HCT116 (cell line): Measurements from ENCODE around the gene GABPA.

Experiments
- CEBPB ChIP-seq: IDR thresholded peaks from 2 replicates; pipeline ENCODE4 v1.6.1; 2012; ENCODE audit warnings: low read depth
- EGR1 ChIP-seq: IDR thresholded peaks from 2 replicates; pipeline ENCODE4 v1.6.1; 2012; ENCODE audit warnings: low read depth
- EZH2 ChIP-seq: fragments of 200-600 bp; sonication (generic); IDR thresholded peaks from 2 replicates; pipeline ENCODE4 v1.6.1; 2017; ENCODE audit warnings: antibody characterized with exemption, mixed run types
- POLR2A ChIP-seq: IDR thresholded peaks from 2 replicates; pipeline ENCODE4 v1.7.0; 2011; ENCODE audit warnings: borderline replicate concordance; ENCODE audit not compliant: insufficient read depth, insufficient read length; ENCODE audit errors: extremely low read depth
- POLR2AphosphoS5 ChIP-seq: IDR thresholded peaks from 2 replicates; pipeline ENCODE4 v1.6.1; 2011; ENCODE audit warnings: mild to moderate bottlenecking, low read depth, low read length, moderate library complexity
- SIN3A ChIP-seq: IDR thresholded peaks from 2 replicates; pipeline ENCODE4 v1.6.1; 2012; ENCODE audit warnings: low read depth
- SP1 ChIP-seq: IDR thresholded peaks from 2 replicates; pipeline ENCODE4 v1.6.1; 2012; ENCODE audit warnings: low read depth
- ZFX ChIP-seq: fragments of 450-650 bp; IDR thresholded peaks from 2 replicates; pipeline ENCODE4 v1.6.1; 2017
- ZNF274 ChIP-seq: fragments of 200-500 bp; sonication (Bioruptor generic); IDR thresholded peaks from 2 replicates; pipeline ENCODE4 v1.6.1; 2014; ENCODE audit warnings: mild to moderate bottlenecking, low read depth, low read length, inconsistent platforms
- TF ChIP-seq, protein P1 (sequence below), 3 experiments: fragments of 200-600 bp in 1 of 3; sonication (generic) in 1 of 3; IDR thresholded peaks in 2 of 3; conservative IDR thresholded peaks in 1 of 3; 2 replicates each; pipeline ENCODE4 v1.5.1; 2012 to 2017; ENCODE audit warnings: low read depth in 2 of 3, low read length in 2 of 3, antibody characterized with exemption in 1 of 3, borderline replicate concordance in 1 of 3, control low read depth in 1 of 3, mild to moderate bottlenecking in 1 of 3, mixed read lengths in 1 of 3, mixed run types in 1 of 3, moderate library complexity in 1 of 3; ENCODE audit not compliant: insufficient read depth in 1 of 3
- TF ChIP-seq, protein P2 (sequence below): IDR thresholded peaks from 2 replicates; pipeline ENCODE4 v1.6.1; 2012; ENCODE audit warnings: low read depth
- TF ChIP-seq, protein P3 (sequence below): IDR thresholded peaks from 2 replicates; pipeline ENCODE4 v1.6.1; 2012

DNA sequence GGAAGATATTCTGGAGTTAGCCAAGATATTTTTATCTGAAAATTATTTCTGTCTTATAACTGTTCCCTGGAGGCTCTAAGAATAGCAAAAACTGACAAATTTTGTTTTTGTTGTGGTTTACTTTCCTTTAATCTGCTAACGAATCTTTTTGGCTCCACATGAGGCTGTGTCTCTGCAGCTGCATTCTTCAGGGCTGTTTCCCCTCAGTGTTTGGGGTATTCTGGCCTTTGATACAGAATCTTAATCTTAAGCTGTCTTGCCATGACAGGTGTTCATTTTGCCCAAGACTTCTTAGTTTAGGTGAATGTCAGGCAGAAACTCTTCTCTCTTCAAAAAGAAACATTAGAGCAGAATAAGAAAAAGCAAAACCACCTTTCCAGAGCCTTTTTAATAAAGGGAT, 83.8 kb downstream of the GABPA start:
- TF ChIP-seq SP1: no peak
- TF ChIP-seq ZFX: no peak
- TF ChIP-seq, protein P1, sequence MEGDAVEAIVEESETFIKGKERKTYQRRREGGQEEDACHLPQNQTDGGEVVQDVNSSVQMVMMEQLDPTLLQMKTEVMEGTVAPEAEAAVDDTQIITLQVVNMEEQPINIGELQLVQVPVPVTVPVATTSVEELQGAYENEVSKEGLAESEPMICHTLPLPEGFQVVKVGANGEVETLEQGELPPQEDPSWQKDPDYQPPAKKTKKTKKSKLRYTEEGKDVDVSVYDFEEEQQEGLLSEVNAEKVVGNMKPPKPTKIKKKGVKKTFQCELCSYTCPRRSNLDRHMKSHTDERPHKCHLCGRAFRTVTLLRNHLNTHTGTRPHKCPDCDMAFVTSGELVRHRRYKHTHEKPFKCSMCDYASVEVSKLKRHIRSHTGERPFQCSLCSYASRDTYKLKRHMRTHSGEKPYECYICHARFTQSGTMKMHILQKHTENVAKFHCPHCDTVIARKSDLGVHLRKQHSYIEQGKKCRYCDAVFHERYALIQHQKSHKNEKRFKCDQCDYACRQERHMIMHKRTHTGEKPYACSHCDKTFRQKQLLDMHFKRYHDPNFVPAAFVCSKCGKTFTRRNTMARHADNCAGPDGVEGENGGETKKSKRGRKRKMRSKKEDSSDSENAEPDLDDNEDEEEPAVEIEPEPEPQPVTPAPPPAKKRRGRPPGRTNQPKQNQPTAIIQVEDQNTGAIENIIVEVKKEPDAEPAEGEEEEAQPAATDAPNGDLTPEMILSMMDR (IDR thresholded peaks at IDR 0.05 in 2 of 3, conservative IDR thresholded peaks at IDR 0.05 in 1 of 3; ENCODE audit: borderline replicate concordance in 1 of 3, insufficient read depth in 1 of 3, low read depth in 2 of 3, low read length in 2 of 3): no peak
- TF ChIP-seq ZNF274: no peak
- TF ChIP-seq EZH2: no peak
- TF ChIP-seq, protein P2, sequence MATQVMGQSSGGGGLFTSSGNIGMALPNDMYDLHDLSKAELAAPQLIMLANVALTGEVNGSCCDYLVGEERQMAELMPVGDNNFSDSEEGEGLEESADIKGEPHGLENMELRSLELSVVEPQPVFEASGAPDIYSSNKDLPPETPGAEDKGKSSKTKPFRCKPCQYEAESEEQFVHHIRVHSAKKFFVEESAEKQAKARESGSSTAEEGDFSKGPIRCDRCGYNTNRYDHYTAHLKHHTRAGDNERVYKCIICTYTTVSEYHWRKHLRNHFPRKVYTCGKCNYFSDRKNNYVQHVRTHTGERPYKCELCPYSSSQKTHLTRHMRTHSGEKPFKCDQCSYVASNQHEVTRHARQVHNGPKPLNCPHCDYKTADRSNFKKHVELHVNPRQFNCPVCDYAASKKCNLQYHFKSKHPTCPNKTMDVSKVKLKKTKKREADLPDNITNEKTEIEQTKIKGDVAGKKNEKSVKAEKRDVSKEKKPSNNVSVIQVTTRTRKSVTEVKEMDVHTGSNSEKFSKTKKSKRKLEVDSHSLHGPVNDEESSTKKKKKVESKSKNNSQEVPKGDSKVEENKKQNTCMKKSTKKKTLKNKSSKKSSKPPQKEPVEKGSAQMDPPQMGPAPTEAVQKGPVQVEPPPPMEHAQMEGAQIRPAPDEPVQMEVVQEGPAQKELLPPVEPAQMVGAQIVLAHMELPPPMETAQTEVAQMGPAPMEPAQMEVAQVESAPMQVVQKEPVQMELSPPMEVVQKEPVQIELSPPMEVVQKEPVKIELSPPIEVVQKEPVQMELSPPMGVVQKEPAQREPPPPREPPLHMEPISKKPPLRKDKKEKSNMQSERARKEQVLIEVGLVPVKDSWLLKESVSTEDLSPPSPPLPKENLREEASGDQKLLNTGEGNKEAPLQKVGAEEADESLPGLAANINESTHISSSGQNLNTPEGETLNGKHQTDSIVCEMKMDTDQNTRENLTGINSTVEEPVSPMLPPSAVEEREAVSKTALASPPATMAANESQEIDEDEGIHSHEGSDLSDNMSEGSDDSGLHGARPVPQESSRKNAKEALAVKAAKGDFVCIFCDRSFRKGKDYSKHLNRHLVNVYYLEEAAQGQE: no peak
- TF ChIP-seq POLR2AphosphoS5: no peak
- no peak for TF ChIP-seq CEBPB
- TF ChIP-seq, protein P3, sequence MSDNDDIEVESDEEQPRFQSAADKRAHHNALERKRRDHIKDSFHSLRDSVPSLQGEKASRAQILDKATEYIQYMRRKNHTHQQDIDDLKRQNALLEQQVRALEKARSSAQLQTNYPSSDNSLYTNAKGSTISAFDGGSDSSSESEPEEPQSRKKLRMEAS: no peak
- no peak for TF ChIP-seq SIN3A
- TF ChIP-seq POLR2A: no peak
- TF ChIP-seq EGR1: no peak
